GM18858 (cell line): ENCODE results near the gene PRKN.

Source experiments
- ATAC-seq: cut with Tn5 transposase; IDR thresholded peaks from one replicate; pipeline ENCODE4 v1.9.1; 2021; ENCODE audit not compliant: unreplicated experiment

The PRKN gene

DNA sequence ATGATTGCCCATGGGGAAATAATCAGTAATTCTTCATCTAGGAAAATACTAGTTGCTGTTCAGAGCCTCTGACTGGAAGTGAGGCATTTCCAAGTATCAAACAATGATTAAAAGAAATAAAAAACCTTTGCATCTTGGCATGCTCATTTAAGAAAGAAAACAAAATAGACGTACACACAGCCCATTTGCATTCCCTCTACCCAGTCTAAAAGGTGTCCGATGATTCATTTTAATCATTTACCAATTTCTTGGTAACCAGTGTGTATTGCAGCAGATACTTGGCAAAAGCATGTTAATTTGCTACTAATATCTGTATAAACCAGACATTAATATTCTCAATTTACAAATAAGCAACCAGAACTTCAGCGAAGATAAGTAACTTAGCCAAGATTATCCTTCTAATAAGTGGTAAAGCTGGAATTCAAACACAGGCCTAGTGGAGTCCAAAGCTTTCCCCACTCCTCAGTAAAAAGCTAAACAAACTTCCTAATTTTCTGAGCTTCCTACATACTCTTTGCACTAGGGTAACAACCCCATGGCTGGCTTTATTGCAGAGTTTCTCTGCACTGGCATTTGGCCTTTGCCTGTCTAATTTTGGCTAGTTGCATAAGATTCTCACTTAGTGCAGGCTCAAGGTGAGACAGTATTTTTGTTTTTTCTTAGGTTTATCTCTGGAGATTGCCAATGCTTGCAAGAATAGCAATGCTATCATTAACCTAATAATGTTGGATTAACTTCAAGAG lies 338.1 kb downstream of the PRKN start:
- ATAC-seq: no peak

GRCh38 chr6:162388383-162388777 lies 339.2 kb downstream of the PRKN start:
- ATAC-seq: no peak

GRCh38 chr6:162387718-162388382 lies 339.7 kb downstream of the PRKN start:
- no peak for ATAC-seq

DNA sequence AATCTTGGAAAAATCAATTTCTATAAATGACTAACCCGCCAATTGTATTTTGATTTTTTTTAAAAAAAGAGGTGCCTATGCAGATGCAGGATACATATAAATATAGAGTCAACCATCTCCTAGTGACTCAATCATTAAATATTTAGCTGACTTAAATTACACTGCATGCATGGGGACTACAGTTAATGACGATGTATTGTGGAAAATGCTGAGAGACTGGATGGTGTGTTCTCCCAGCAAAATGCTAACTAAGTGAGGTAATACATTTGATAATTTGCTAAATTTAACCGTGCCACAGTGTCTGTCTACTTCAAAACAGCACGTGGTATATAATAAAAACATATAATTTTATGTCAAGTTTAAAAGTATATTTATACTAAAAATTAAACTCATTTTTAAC lies 341.6 kb downstream of the PRKN start:
- no peak for ATAC-seq

DNA sequence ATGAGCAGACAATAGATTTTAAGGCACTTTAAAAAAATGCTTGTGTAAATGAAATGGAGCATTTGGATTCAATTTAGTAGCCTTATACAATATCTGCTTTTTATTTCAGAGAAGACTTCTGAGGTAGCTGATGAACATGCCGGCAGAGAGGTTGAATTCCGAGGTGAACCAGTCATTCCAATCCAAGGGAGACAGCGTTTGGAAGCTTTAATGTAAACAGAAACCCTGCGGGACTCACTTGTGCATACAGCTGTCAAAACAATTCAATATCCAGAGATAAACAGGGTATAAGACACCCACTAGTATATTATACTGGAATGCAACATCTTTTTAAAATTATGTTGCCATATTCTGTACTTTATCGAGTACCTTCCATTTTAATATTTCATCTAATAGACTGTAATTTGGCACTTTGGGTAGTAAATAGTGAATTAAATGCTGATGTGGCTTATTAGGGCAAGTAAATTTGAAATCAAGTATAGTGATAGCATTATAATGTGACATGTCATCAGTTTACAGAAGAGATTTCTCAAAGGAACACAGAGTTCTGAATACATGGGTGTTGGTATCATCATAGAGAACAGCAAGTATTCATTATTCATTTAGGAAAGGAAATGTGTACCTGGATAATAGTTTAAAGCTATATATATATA lies 347.7 kb downstream of the PRKN start:
- no peak for ATAC-seq

DNA sequence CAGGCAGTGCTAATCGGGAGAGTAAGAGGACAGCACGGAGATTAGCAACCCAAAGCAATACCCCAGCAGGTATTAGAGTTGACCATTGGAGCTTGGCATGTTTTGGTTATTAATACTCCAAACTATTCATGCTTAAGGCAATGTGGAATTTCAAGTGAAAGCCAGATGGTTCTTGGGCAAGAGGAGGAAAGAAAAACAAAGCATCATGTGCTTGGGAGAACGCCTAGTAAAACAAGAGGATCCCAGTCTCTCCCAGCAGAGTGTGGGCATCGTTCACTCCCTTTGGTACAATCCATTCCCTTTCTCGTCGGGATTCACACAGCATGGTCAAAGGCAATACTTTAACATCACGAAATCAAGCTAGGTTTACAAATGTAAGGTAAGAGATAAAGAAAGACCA lies 349.8 kb downstream of the PRKN start:
- no peak for ATAC-seq

- no peak for ATAC-seq
These were observed 353.7 kb downstream of the PRKN start for GRCh38 chr6:162373868-162374267.

GRCh38 chr6:162373192-162373591 lies 354.4 kb downstream of the PRKN start:
- ATAC-seq: no peak

- no peak for ATAC-seq
These were observed 355.5 kb downstream of the PRKN start for GRCh38 chr6:162372106-162372505.

GRCh38 chr6:162371121-162371520 lies 356.4 kb downstream of the PRKN start:
- no peak for ATAC-seq

DNA sequence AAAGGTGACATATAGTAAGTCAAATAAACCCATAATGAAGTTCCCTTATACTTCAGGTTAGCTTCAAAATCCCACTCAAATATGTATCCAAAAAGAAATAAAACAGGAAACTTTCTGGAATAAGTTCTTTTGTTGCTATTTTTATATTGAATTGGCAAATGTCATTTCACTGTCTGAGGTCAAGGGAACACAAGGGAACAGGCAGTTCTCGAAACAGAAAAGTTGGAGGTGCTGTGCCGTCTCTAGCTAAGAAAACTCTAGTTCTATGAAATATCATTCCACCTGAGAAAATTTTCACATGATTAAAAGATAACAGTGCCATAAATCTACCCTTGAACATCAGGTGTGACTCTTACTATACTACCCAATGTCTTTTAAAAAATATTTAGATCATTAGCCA lies 358.5 kb downstream of the PRKN start:
- ATAC-seq: no peak

DNA sequence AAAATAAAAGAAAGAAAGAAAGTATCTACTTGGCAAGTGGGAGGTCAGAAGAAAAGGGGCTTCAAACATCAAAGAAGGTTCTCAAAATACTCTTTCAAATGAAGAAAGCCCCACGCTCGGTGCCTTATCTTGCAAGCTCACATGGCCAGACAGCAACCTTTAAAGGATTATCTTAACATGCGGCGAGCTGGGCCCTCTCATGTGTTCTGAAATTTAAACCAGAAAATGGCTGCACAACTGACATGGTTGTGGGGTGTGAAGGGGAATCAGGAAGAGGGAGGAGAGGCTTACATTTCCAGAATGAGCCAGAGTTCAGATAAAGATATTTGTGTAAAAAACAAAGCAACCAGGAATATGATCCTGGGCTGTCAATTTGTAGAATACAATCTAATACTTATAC lies 363.1 kb downstream of the PRKN start:
- ATAC-seq: no peak

DNA sequence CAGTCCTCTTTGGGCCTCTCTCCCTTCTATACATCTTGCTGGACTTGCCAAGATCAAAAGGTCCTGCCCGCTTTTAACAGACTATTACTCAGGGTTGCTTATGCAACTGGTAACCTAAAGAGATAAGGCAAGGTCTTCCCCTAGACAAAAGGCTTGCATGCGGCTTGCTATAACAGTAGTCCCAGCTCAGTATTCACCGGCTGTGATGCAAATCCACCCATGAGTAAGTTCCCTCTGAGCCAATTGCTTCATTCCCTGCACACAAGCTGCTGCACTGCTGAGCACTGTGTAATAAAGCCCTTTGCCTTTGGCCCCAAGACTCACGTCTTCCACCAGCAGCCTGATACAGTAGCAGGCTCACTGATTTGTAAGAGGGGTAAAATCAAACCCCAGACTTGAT lies 363.8 kb downstream of the PRKN start:
- no peak for ATAC-seq

DNA sequence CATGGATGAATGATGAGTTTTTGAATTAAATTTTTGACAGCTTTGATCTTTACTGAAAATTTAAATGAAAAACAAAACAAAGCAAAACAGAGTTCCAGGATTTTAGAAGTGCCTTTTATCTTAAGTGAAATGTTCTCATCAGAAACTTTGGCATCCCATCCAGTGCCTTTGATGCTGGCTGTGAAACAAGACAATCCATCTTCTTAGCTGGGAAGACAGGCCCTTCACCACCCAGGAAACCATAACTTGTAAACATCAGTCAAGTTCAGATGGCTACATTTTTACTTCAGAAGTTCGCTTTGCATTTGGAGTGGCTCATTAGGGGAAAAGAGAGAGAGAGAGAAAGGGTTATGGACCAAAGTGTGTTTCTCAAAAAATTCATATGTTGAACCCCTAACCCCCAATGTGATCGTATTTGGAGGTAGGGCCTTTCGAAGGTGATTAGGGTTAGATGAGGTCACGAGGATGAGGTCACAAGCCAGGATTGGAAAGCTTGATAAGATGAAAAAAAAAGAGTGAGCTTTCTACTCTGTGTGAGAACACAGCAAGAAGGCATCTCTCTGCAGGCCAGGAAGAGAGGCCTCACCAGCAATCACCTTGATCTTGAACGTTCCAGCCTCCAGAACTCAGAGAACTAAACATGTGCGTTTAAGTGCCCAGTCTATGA lies 366.5 kb downstream of the PRKN start:
- no peak for ATAC-seq

DNA sequence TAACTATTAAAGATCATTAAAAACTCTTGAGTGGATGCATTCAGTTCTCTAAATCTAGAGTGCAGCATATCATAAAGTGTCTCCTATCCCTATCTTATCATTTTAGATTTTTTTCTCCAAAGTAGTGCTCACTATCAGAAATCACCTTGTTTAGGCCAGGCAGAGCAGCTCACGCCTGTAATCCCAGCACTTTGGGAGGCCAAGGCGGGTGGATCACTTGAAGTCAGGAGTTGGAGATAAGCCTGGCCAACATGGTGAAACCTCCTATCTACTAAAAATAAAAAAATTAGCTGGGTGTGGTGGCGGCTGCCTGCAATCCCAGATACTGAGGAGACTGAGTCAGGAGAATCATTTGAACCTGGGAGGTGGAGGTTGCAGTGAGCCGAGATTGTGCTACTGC lies 368.9 kb downstream of the PRKN start:
- ATAC-seq: no peak

- ATAC-seq: no peak
These were observed 382.5 kb downstream of the PRKN start for GRCh38 chr6:162345051-162345511.

DNA sequence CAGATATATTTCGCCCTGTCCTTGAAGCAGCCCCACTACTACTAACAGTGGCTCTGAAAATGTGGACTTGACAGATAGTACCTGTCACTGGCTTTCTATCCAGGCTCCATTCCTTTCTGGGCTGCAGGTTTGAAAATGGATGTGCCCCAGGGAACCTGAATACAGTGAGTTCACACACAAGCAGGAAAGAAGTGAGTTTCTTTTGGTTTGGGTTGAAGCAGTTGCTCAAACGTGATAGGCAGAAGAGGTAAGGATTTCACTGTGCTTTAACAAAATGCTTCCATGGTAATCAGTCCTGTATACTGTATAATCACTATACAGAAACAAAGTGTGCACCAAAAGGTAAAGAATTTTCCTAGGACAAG lies 382.9 kb downstream of the PRKN start:
- ATAC-seq: no peak

- ATAC-seq: no peak
These were observed 383.5 kb downstream of the PRKN start for GRCh38 chr6:162343936-162344645.

DNA sequence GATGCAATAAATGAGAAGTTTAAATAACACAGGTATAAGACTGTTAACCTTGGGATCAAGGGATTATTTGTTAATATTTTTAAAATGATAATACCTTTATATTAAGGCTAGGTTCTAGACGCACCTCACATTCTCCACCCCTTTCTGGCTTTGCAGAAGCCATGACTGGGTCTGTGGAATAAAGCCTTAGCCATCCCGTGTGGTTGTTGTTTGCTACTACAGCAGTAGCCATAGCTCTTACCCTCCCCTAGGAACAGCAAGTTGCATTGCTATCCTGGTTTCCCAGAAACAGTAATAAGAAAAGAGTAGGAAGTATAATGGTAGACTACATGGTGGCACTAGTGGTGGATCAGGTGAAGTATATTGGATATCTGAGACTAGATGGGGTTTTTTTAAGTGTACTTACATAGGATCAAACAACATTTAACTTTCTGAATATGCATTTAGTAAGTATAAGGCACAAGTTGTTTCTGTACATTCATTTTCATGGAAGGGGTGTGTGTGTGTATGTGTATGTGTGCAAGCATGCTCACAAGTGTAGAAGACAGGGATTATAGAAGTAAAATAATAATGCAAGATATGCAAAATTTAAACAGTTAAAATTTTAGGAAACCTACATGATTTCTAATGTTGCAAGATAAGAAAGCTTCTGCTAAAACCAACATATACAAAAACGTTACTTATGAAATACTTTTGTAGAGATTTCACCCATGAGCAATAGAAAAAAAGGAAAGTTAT lies 384.2 kb downstream of the PRKN start:
- ATAC-seq: no peak

DNA sequence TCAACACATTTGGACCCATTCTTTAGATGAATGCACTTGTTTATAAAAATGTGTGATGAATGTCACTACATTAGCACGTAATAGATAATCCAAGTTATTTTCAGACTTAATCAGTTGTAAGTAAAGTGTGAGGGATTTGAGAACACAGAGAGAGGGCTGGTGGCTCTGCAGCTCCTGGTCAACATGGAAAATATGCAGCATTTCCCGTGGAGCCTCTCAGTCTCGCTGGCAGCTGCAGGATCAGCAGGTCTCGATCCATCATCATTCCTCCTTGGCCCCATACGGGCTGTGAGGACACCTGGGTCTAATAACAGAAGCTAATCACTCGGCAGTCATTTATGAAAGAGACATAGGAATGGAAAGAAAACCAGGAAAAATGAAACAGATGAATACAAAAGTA lies 390.2 kb downstream of the PRKN start:
- no peak for ATAC-seq
